ENCODE results near the gene ENG.

Gene ENG

DNA sequence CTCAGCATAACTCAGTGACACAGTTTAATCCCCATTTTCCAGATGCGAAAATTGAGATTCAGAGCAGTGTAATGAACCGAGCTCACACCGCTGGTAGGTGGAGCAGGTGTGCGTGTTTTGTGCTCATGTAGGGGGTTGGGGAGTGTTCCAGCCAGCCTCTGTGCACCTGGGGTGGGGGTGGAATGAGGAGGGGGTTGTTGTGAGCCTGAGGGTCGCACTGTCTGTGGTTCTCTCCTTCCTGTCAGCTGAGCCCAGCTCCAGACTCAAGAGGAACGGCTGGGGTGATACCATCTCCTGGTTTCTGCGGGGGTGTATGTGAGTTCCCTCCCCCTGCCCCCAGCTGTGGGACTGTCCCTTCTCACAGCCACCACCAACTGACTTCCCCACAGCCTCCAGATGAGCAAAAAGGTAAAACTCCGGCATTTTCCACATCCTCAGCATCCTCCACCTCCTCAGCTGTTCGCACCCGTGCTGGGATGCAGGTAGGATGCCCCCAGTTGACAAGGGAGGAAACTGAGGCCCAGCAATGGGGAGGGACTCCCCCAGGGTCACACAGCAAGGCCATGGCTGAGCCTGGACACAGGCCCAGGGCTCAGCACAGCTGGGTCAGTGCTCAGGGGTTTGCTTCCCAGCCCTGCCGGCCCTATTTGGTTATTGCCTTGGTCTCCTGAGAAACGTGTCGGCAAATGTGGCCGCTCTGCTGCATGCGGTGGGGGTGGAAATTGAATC lies 78.1 kb downstream of the ENG start:
- DNase-seq (ENCODE audit: low read depth), result no peak

DNA sequence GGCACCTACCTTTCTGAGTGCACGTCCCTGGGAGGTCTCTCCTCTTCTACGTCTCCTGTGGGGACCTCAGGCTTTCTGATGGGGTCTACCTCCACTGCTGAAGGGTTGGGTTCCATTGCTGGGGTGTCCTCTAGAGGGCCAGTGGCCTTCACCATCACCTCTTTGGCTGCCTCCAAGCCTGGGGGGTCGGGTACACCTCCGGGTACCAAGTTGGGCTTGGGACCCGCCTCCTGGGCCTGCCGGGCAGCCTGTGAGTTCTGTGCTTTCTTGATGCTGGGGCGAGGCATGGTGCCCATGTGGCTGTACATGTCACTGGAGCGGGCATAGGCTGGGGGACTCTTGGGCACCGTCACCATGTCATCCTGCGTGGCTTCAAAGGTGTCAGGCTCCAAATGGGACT lies 80.5 kb downstream of the ENG start:
- DNase-seq (ENCODE audit: low read depth), result no peak

DNA sequence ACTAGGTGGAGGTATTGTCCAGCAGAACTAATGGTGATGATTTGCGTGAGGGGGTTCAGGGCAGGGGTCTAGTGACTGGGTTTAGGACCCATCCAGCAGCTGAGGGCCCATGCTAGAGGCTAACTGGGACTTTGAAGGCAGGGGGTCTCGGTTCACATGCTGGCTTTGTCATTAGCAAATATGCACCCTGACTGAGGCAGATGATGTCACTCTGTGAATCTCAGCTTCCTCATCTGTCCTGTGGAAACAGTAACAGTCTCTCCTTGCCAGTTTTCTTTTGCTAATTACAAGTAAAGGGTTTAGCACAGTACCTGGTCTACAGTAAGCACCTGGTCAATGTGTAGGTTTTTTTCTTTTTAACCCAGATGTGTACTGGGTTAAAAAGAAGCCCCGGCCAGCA lies 81.2 kb downstream of the ENG start:
- no peak for DNase-seq (ENCODE audit: low read depth)

DNA sequence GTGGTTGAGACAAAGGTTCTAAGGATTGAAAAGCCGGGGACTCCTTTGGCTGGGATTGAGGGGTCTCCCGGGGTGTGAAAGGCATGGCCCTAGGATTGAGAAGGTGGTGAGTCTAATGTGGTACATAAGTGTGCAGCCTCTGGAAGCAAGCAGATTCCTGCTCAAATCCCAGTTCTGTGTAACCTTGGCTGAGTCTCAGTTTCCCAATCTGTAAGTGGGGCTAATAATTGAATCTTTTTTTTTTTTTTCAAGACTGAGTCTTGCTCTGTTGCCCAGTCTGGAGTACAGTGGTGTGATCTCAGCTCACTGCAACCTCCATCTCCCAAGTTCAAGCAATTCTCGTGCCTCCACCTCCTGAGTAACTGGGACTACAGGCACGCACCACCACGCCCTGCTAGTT lies 81.9 kb downstream of the ENG start:
- no peak for DNase-seq (ENCODE audit: low read depth)

DNA sequence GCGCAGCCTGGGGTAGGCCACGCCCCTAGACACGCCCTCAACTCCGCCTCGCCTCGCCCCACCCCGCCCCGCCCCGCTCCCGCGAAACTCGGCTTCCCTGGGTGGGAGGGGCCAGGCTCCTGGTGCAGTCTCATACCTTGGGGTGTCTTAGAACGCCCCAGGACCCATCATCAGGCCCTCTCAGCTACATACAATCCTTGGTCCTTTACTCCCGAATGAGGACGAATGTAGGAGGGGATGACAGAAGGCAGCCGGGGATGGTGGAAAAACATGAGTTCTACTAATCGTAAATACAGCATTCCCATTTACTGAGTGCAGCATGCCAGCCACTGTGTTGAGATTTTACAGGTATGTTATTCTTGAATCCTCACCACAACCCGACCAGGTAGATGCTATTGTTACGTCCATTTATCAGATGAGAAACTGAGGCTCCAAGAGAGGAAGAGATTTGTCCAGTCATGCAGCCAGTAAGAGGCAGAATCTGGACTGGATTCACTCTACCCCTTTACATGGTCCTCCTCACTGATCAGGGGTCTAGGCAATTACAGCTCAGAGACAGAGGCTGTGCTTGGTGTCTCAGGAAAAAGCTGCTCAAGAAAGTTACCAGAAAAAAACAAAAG lies 82.8 kb downstream of the ENG start:
- DNase-seq (ENCODE audit: low read depth), result no peak

DNA sequence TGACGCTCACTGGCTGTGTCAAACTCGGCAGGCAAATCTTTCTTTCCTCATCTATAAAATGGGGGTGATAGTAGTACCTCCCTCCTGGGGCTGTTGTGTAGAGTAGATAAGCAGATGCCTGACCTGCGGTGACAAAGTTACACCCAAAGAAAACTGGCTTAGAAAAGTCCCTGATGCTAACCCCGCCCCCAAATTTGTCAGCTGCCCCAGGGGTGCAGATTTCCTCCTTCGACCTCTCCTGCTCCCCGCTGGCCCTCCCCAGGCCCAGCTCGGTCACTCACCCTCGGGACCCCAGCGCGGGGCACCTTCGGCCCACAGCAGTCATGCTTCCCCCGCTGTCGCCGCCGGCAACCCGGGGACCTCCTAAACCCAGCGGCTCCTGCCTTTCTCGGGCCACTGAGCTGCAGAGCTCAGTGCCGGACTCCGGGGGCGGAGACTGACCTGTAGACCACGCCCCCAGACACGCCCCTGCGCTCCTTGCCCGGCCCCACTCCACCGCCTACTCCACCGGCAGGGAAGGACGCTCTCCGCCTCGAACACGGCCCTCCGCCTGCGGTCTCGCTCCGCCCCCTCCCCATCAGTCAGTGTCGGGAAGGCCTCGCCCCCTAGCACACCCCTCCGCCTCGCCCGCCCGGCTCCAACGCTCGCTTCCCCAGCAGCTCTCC lies 83.4 kb downstream of the ENG start:
- peak; percentile 96 for DNase-seq (ENCODE audit: low read depth)

DNA sequence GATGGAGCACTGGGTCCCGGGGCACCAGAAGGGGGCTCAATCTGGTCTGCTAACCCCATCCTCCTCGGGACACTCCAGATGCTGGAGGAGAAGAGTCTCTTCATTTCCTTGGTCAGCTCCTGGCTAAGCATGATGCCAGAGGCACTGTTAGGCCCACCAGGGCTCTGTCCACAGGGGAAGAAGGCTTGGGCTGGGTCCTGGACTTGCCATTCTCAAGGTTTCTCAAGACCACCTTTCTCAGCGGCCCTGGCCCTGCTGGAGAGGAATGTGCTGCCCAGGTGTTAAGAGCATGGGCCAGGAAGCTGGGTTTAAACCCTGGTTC lies 83.9 kb downstream of the ENG start:
- DNase-seq (ENCODE audit: low read depth), result no peak

DNA sequence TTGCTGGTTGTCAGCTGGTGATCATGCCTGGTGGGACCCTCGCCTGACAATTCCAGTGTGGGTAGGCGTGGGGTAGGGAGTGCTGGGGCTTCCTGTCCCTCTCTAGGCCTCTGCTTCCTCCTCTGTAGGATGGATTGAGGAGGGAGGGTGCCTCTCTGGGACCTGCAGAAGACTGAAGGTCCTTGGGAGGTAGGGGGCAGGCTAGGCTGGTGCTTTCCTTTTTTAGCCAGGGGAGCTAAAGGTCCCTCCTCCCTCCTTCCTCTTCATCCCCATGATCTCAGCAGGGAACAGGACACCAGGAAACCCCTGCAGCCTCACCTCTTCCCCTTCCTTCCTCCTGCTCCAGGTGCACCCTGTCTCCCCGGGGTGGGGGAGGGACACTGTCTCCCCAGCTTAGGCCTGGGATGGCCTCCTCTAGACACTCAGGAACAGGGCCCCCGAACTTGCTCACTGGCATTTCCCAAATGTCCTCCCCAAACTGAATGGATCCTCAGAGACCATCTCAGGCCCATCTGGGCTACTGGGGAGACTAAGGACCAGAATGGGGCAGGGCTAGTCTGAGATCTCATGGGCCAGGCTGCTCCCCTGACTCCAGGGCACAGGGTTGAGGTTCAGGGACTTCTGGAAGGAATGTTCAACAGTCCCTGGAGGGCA lies 84.4 kb downstream of the ENG start:
- no peak for DNase-seq (ENCODE audit: low read depth)

DNA sequence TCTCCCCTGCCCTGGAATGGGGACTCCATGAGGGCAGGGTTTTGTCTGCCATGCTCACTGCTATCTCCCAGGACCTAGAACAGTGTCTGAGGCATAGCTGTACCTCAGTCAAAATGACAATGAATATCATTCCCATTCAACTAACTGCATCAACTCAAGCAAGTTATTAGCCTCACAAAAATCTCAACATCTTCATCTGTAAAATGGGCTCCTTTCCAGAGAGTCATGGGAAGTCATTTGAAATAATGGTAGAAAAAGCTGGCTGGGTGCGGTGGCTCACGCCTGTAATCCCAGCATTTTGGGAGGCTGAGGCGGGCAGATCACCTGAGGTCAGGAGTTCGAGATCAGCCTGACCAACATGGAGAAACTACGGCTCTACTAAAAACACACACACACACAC lies 85.4 kb downstream of the ENG start:
- DNase-seq (ENCODE audit: low read depth), result no peak

DNA sequence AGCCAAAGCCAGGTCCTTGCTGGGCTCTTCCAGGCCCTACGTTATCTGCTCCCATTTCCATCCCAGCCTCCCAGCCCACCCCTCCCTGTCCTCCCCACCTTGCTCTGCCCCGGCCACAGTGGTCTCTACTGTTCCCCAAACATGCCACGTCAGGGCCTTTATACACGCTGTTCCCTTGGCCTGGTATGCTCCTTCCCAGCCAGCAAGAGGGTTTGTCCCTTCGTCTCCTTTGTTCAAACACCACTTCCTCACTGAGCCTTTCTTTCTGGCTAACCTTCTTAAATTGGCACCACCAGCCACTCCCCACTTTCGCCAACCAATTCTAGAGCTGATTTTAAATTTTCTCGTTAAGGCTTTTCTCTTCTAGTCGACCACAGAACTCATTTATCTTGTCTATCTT lies 85.8 kb downstream of the ENG start:
- no peak for DNase-seq (ENCODE audit: low read depth)

DNA sequence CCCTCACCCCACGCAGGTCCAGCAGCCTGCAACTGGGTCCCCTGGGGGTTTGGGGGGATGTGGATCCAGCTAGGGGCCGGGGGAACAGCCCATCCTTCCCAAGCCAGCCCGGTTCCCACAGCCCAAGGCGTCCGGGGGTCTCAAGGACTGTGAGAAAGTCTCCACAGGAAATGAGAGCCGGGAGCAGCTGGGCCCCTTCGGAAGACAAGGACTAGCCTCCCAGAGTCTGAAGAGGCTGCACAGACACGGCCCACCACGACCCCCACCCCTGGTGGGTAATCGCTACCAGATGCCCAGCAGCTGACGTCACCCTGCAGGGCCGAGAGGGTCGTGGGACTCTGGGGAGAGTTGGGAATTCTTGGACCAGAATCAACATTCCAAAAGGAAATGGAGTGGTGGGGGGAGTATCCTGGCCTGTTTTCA lies 86.5 kb downstream of the ENG start:
- DNase-seq (ENCODE audit: low read depth), result no peak

DNA sequence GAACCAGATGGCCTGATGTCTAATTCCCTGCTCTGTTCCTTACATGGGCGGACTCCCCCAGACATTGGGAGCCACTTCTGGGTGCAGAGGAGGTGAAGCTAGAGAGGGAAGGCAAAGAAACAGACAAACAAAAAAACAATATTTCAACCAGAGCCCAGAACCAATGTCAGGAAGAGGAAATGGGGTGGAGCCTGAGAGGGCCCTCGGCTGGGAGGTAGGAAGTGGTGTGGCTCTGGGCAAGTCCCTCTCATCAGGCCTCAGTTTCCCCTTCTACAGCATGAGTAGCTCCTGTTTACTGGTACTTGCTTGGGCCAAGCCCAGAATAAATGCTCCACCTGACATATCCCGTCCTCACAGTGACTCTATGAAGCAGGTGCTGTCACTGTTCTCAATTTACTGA lies 87.0 kb downstream of the ENG start:
- DNase-seq (ENCODE audit: low read depth), result no peak

DNA sequence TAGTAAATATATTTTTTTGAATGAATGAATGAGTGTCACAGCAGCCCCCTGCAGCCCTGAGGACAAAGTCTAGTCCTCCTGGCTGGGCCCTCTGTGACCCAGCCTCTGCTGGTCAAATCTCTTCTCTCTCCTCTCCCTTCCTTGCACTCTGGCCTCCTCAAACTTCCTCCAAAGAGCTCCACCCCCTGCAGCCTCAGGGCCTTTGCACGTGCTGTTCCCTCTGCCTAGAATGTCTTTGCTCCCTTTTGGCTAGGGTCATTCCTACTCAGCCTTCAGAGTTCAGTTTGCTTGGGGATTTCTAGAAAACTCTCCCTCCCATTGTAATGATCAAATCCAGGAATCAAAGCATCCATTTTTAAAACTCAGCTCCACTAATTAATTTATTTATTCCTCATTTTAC lies 89.0 kb downstream of the ENG start:
- no peak for DNase-seq (ENCODE audit: low read depth)
